ENCODE measurements around the gene GNAI3.
"Not testable (repeated sequence)": the region's sequence is repeated elsewhere in the genome, so short reads cannot be mapped to it uniquely, and the experiment has no call there.

Gene GNAI3

DNA sequence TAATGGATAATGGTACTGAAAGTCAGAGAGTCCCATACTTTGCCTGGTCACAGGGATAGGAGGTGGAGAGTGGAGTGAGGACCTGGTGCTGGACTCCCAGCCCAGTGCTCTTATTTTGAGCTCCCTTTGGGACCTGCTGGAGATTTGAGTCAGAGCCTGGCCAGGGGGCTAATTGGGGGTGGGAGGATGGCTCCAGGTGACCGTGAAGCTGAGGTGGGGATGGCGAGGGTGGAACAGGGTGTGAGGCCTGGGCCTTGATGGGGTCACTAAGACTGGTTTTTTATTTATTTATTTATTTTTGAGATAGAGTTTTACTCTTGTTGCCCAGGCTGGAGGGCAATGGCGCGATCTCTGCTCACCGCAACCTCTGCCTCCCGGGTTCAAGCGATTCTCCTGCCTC lies 89.0 kb downstream of the GNAI3 start:
- no peak for DNase-seq (ENCODE audit: low spot score)

DNA sequence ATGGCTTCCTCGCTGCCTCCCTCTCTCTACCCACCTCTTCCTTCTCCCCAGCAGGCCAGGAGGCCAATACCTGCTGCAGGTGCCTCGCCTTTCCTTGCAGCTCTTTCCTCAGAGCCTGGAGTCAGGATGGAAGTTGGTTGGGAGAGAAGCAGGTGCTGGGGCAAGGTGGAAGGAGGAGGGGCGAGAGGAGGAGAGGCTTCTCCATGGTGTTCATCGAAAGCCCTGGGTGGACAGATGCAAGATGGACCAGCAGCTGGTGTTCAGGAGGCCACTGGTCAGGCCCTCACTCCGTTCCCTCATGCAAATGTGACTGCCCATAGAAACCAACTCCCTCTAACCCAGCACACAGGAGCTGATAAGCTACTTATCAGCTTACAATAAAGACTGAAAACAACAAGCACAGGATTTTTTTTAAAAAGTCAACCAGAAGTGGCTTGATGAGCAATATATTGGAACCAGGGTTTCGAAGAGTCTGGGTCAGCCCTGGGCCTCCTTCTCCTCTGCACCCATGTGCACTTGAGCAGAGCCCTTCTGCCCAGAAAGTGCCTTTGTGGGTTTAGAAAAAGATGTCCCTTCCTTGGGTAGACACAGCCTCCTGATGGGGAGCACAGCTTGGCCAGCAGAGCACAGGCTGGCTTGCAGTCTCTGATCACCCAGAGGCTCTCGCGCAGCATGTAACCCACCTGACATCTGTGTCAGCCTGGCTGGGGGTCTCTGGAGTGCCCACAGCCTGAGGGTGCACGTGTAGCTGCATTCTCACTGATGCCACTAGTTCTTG lies 90.8 kb downstream of the GNAI3 start:
- no peak for DNase-seq (ENCODE audit: low spot score)

DNA sequence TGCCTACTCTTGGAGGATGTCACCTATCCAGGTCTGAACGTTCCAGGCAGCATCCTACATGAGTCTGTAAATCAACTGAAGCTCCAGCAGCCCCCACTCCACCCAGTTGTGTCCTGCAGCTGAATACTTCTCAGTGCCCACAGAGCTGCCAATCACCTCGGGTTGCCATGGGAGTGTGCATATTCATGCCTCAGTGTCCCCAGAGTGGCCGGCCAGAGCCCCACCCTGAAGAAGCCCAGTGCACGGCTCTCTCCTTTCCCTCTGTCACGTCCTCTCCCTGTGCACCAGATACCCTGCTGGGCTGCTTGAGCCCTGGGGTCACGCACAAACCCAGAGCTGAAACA lies 91.4 kb downstream of the GNAI3 start:
- no peak for DNase-seq (ENCODE audit: low spot score)

DNA sequence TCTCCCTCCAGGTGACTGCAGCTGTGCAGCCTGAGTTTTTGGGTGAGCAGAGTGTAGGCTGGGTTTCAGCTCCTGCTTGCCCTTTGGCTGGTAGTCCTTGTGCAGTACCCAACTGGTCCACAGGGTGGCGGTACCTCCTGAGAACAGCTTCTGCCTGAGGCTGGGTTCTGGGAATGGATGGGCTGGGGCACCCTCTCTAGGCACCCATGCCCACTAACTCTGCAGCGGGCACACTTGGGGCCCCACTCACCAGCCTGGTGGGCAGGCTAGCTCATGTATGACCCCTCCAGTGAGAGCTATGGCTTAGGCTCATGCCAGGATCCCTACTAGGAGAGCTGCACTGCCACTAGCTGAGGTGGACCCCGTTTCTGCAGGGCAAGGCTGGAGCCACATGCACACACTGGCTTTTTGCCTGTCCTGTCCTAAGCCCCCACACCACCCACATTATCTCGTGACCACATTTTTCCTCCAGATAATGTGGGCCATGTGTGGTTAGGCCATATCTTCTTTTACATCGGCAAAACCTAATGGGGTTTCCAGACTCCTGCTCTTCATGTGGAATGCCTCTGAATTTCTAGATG lies 92.0 kb downstream of the GNAI3 start:
- peak; percentile 40 for DNase-seq (ENCODE audit: low spot score)

DNA sequence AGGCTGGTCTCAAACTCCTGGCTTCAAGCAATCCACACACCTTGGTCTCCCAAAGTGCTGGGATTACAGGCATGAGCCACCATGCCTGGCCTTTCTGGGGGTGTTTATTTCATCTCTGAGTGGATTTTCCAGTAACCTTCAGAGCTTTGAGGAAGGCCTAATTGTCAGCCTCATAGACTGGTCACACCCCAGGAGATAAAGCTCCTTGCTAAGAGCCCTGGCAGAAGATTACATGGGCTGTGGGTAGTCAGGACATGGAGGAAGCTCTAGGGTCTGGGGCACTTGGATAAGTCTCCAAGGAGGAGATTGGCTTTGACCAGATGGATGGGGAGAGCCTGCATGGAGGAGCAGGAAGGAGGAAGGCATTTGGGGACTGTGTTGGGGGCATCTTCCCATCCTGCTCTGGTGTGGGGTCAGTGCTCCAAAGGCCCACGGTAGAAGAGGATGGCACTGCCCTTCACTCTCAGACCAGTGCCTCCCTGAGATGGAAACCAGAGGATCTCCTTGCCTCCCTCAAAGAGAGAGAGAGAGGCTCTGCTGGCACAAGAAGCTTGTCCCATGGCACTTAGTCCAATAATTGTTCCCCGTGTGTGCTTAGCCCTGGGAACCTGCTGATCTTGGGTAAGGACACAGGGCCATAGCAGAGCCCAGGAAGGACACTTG lies 92.8 kb downstream of the GNAI3 start:
- DNase-seq (ENCODE audit: low spot score): no peak

DNA sequence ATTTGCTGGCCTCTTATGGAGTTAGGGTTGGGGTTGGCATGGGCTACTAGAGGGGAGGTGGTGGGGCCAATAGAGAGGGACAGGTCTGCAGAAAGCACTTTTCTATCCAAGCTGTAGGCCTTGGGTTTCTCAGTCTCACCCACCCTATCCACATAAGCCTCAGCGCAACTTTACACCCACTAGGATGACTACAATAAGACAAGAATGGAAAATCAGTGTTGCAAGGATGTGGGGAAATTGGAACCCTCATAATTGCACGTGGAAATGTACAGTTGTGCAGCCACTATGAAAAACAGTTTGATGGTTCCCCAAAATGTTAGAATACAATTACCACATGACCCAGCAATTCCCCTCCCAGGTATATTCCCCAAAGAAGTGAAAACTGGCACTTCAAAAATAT lies 93.4 kb downstream of the GNAI3 start:
- no peak for DNase-seq (ENCODE audit: low spot score)

DNA sequence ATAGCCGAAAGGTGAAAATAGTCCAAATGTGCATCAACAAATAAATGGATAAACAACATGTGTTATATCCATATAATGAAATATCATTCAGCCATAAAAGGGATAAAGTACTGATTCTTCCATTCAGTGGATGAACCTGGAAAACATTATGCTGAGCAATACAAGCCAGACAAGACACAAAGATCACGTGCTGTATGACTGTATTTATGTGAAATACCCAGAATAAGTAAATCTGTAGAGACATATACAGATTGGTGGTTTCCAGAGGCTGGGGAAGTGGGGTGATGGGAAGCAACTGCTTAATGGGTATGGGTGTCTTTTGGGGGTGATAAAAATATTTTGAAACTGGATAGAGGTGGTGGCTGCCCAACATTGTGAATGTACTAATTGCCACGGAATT lies 94.2 kb downstream of the GNAI3 start:
- no peak for DNase-seq (ENCODE audit: low spot score)

DNA sequence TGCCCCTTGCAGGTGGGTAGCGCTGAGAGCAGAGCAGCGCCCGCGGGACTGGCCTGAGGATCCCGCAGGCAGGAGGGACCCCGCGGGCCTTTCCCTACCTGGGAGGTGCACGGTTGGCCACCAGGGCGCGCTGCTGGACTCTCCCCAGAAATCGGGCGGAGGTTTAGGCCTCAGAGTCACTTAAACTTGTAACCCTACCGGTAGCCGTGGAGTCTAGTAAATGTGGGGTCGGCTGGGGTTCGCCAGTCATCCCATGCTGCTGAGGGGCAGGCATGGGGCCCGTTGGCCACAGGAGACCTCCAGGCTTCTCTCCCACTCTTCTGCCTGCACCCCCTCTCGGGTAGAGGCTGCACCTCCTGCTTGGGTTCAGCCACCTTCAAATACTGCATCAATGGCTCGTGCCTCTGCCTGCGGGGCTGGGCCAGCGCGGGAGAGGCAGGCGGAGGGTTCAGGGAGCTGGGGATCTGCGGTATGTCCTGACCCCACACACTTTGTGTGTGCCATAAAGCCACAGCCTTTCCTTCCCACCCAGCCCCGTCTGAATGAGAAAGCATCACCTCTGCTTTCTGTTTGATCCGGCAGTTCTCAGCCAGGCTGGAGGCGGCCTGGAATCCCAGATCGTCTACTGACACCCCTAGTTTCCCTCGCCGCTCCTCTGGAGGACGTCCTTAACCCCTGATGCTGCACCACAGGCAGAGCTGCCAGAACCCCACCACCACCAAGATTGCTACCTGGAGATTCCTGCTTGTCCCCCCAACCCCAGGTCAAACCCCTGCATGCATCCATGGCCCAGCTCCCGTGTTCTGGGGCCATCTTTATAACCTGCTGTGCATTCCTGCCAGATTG lies 95.2 kb downstream of the GNAI3 start:
- DNase-seq (ENCODE audit: low spot score): peak; percentile 69

DNA sequence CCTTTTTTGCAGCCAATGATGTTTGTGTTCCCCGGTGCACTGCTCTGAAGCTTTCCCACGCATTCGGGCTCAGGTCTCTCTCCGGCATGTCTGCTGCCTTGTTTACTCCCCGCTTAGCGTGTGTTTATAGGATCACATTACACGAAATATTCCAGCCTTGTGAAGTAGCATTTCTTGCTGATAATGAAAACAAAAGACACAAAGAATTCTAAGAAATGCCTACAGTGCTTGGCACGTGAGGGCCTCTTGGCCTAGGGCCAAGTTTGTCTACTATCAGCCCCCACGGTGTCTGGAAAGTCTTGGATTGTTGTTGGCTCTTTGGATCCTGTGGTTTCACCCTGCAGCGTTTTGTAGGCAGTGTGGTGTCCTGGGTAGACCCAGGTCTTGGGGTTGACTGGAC lies 96.3 kb downstream of the GNAI3 start:
- no peak for DNase-seq (ENCODE audit: low spot score)

DNA sequence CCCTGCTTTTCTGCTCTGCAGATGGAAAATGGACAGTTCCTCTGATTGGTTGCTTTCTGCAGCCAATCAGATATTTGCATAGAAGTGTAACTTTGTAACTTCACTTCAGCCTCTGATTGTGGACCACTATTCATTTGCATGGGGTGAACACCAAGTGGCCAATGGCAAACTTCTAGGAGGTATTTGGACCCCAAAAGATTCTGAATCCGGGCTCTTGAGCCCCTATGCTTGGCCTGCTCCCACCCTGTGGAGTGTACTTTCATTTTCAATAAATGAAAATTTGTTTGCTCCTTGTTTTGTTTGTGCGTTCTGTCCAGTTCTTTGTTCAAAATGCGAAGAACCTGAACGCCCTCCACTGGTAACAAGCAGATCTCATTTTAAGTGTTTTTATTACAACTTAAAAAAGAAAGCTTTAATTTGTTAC lies 101.1 kb downstream of the GNAI3 start:
- DNase-seq (ENCODE audit: low spot score): no peak

DNA sequence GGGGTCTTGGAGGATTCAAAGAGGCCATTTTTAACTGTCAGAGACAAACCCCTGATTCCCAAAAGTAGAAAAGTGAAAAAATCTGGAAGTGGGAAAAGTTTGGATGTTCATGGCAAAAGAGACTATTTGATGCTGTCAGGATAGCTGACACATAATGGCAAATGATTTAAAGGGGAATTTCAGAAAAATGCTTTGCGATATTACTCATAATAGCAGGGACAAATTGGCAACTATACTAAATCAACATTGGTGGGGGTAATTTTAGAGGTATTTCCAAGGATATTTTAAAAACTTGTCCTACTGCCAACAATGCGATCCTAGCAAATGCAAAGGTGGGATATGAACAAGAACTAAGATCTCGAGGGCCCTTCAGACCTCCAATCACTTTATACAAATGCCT lies 102.2 kb downstream of the GNAI3 start:
- DNase-seq (ENCODE audit: low spot score): no peak

DNA sequence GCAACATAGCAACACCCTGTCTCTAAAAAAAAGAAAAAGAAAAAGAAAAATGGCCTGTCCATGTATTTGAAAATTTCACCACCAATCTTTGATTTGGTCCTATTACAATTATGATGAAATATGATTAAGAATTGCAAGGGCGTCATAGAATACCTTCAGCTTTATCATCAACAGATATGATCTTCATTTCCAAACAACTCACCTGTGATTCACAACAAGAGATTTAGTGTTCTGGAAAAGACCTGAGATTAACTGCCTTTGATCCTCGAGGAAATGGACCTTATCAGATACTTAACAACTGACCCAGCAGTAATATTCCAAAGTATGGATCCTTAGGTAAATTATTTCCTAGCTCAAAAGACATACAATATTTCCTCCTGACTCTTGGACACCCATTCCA lies 104.0 kb downstream of the GNAI3 start:
- DNase-seq (ENCODE audit: low spot score): no peak

DNA sequence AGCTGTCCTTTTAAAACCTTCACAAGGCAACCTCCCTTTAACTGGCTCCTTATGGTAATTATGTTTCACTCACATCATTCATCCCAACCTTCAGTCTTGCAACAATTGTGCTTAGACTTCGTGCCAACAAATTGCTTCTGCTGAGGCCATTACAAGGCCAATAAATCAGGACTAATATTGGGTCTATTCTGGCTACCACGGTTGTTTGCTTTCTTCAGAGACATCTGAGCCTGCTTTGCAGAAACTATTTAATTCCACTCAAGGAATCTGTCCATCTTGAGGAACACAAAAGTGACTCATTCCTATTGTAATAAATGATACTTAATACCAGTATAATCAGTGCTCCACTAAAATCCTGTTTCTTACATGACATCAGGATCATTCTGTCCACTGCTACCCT lies 104.9 kb downstream of the GNAI3 start:
- no peak for DNase-seq (ENCODE audit: low spot score)

DNA sequence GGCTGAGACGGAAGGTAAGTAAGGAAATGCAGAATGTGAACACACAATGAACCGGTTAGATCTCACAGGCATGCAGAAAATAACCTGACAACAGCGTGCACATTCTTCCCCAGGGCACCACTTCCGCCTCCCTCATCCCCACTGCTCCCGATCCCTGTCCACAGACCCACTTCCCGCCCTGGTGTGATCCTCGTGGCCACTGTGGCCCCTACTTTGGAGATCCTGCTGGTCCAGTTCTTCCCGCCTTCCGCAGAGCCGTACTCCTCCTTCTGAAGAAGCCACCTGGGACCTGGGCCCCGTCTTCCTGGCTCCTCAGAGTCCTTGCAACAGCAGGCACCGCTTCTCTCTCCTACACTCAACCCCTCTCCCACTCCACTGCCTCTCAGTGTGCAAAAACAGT lies 106.1 kb downstream of the GNAI3 start:
- no peak for DNase-seq (ENCODE audit: low spot score)

DNA sequence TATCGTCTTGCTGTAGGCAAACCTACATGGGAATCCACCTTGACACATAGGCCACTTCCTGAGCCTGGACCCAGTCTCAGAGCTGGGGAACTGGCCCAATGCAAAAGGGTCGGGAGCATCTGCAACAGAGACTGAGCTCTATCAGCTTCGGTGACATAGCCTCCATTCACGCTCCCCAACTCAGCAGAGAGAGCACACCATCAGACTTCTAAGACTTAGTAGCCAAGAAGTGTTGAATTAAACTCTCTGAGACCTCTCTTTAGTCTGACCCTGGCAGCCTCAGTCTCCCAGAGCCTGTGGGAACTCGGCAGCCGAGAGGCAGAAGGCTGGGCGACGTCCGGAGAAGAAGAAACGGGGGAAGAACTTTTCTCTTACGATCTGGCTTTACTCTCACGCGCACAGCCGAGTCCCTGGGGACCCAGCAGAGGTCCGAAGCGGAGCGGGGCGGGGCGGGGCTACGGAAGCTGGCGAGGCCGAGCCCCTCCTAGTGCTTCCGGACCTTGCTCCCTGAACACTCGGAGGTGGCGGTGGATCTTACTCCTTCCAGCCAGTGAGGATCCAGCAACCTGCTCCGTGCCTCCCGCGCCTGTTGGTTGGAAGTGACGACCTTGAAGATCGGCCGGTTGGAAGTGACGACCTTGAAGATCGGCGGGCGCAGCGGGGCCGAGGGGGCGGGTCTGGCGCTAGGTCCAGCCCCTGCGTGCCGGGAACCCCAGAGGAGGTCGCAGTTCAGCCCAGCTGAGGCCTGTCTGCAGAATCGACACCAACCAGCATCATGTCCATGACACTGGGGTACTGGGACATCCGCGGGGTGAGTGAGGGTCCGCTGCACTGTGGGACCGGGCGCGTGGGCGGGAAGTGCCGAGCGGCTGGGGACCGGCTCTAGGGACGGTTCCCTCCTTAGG lies 107.5 kb downstream of the GNAI3 start, which contains the start of gene GSTM4:
GSTM4 (plus strand) TSS at position 485 of the 905 bp plus-strand sequence; CDS start at position 776, 291 bp downstream.
- peak; percentile 73 for DNase-seq (ENCODE audit: low spot score)

DNA sequence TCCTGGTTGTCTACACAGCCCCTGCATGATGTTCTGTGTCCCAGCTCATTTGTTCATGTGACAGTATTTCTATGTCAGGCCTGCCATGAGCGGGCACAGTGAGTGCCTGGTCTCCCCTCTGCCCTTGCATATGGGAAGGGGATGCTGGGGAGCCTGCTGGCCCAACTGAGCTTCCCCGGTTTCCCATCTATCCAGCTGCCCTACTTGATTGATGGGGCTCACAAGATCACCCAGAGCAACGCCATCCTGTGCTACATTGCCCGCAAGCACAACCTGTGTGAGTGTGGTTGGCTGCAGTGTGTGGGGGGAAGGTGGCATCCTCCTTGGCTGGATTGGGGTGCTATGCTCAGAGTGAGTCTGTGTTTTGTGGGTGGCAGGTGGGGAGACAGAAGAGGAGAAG lies 109.0 kb downstream of the GNAI3 start:
- no peak for DNase-seq (ENCODE audit: low spot score)

DNA sequence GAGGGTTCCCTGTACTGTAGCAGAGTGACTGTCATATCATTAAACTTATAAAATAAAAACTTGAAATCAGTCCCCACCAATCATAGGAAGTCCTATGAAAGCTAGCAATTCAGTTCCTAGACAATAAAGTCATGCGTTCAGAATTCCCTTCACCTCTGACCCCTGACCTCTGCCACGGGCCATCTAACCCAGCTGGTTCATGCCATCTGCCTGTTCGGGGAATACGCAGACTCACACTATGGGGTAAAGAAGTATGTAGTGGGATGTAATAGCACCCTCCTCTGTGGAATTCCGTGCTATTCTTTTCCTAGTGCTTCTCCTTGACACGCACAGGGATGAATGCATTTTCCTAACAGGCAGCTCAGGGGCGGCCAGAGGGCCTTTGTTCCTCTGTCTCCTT lies 109.6 kb downstream of the GNAI3 start:
- no peak for DNase-seq (ENCODE audit: low spot score)

DNA sequence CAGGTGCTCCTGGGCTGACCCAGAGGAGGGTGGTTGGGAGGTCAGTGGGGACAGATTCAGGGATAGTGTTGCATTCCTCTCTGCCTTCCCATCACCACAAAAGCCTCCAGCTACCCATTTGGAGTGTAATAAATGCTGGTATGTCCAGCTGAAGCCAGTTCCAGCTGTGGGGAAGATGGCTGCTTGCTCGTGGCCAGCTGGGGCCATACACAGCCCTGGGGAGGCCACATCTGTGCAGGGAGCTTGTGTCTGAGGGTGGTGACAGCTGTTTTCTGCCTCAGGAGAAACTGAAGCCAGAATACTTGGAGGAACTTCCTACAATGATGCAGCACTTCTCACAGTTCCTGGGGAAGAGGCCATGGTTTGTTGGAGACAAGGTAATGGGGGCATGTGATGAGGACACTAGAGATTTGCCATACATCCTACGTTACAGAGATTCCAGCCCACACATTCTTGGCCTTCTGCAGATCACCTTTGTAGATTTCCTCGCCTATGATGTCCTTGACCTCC lies 110.2 kb downstream of the GNAI3 start:
- no peak for DNase-seq (ENCODE audit: low spot score)

DNA sequence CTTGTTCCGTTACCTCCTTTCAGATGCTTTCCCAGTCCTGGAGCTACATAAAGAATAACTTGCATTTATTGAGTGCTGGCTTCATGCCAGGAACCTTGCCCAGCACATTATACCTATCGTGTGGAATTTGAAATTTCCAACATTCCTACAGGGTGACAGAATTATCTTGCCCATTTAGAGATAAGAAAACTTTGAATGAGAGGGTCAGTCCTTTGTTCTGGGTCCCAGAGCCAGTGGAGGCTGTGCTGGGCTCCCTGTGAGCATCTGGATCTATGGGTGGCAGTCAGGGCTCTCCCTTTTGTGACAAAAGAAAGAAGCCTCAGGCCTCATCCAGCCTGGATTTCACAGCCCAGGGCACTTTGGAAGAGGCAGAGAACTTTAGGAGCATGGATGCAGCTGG lies 110.7 kb downstream of the GNAI3 start:
- no peak for DNase-seq (ENCODE audit: low spot score)

DNA sequence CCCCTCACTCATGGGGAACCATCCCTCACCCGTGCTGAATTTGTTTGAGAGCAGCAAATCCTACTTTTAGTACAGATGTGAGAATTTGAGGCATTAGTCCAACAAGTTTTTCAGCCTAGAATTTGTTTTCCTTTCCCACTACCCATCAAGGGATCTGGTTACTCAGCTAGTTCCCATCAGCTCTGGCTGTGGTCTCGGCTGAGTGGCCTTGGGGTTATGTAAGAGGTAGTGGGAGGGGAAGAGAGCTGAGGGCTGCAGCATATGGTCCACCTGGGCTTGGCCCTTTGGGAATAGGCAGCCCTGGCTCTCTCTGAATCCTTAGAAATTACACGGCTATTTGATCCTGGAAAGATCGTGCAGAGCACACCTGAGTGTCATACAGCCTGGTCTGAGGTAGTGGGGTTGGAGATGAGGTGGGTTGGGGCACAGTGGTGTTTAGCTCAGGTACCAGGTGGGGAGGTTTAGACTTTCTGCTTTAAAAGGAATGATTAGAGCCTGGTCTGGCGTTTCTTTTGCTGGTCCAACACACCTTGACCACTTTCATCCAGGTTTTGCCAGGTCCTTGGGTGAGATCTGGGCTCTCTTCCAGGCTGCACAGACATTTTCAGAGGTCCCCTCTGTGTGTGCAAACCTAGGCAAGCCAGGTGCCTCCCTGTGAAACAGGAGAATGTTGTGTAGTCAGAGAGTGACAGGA lies 111.7 kb downstream of the GNAI3 start:
- no peak for DNase-seq (ENCODE audit: low spot score)

DNA sequence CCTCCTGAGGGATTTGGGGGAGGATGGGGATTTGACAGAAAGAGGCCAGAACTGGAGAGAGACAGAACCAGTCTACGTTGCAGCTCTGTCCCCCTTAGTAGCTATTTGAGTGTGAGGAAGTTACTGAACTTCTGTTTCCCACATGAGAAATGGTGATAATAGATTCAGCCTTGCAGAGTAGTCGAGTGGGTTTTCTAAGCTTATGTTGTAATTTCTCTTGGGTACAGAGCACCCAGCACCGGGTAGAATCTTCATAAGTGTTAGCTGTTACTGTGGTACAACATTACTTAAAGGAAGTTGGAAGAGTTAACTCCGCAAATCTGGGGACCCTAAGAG lies 112.2 kb downstream of the GNAI3 start:
- DNase-seq (ENCODE audit: low spot score): not testable (repeated sequence)
